CD4-positive, alpha-beta T cell treated with Interleukin-4 for 4 hours (primary cell): ENCODE data around the gene FBN3.
"Not testable (repeated sequence)": the region's sequence is repeated elsewhere in the genome, so short reads cannot be mapped to it uniquely, and the experiment has no call there.

ENCODE experiments used
- DNase-seq: peaks from one replicate; pipeline ENCODE4 v3.0.0-alpha.2; 2020

The FBN3 gene

GRCh38 chr19:8115805-8116396 lies 33.5 kb downstream of the FBN3 start:
- DNase-seq = no peak

GRCh38 chr19:8113017-8113416 lies 36.4 kb downstream of the FBN3 start:
- DNase-seq = no peak

GRCh38 chr19:8111376-8111775 lies 38.0 kb downstream of the FBN3 start:
- no peak for DNase-seq

- DNase-seq = no peak
These were observed 38.5 kb downstream of the FBN3 start for GRCh38 chr19:8110931-8111330.

GRCh38 chr19:8109890-8110662 lies 39.3 kb downstream of the FBN3 start:
- no peak for DNase-seq

GRCh38 chr19:8109455-8109854 lies 39.9 kb downstream of the FBN3 start:
- no peak for DNase-seq

- DNase-seq = no peak
These were observed 40.6 kb downstream of the FBN3 start for GRCh38 chr19:8108560-8109445.

- no peak for DNase-seq
These were observed 42.0 kb downstream of the FBN3 start for GRCh38 chr19:8107301-8107903.

- DNase-seq = no peak
These were observed 43.9 kb downstream of the FBN3 start for GRCh38 chr19:8105471-8105870.

GRCh38 chr19:8101910-8102309 lies 47.5 kb downstream of the FBN3 start:
- not testable (repeated sequence) for DNase-seq

- DNase-seq = no peak
These were observed 48.1 kb downstream of the FBN3 start for GRCh38 chr19:8101311-8101710.

- DNase-seq = no peak
These were observed 51.5 kb downstream of the FBN3 start for GRCh38 chr19:8097681-8098567.

- no peak for DNase-seq
These were observed 52.2 kb downstream of the FBN3 start for GRCh38 chr19:8097198-8097597.

GRCh38 chr19:8096071-8096470 lies 53.3 kb downstream of the FBN3 start:
- no peak for DNase-seq

GRCh38 chr19:8095354-8095886 lies 54.0 kb downstream of the FBN3 start:
- no peak for DNase-seq

GRCh38 chr19:8094336-8094735 lies 55.1 kb downstream of the FBN3 start:
- DNase-seq = no peak

GRCh38 chr19:8093740-8094139 lies 55.7 kb downstream of the FBN3 start:
- no peak for DNase-seq

- no peak for DNase-seq
These were observed 58.4 kb downstream of the FBN3 start for GRCh38 chr19:8090950-8091349.

GRCh38 chr19:8089664-8090601 lies 59.5 kb downstream of the FBN3 start:
- no peak for DNase-seq

- DNase-seq = no peak
These were observed 60.4 kb downstream of the FBN3 start for GRCh38 chr19:8088752-8089663.
